Pulmonary artery endothelial cell (primary cell): ENCODE measurements around the gene HSD11B1L. TPM values are rescaled to one million over a fixed set of nuclear protein-coding genes. Genes with fewer than 3 reads are reported as not detected.
"Not testable (repeated sequence)": the region's sequence is repeated elsewhere in the genome, so short reads cannot be mapped to it uniquely, and the experiment has no call there.

Source experiments
- DNase-seq: peaks from one replicate; pipeline ENCODE4 v3.0.0-alpha.2; 2011; ENCODE audit warnings: low read depth, low spot score
- total RNA-seq: library from RNA; depleted of rRNA; stranded (reverse); fragments of >200 nt; gene quantifications from 2 replicates; pipeline ENCODE4 v1.2.3, GENCODE V29; 2014

HSD11B1L gene
- total RNA-seq, 1 donor from 2014 or later = 6.5 TPM

- no peak for DNase-seq
Measured at GRCh38 chr19:5727453-5728050, 46.7 kb downstream of the HSD11B1L start.

- DNase-seq = not testable (repeated sequence)
Measured at GRCh38 chr19:5733172-5733571, 52.3 kb downstream of the HSD11B1L start.

Other genes with a start within 250 kb of the HSD11B1L start
- not detected in 2 replicates for gene ZNRF4, start 225.6 kb upstream of the HSD11B1L start, total RNA-seq
- gene TINCR, start 113.1 kb upstream of the HSD11B1L start, total RNA-seq = 0.11 TPM in 1 of 2 replicates, not detected in the other
- gene SAFB2, start 58.3 kb upstream of the HSD11B1L start, total RNA-seq = 29.0 and 56.6 TPM in 2 replicates
- gene SAFB, start 57.9 kb upstream of the HSD11B1L start, total RNA-seq = 68.5 and 88.1 TPM in 2 replicates
- gene MICOS13, start 511 bp upstream of the HSD11B1L start, total RNA-seq = 26.1 and 60.3 TPM in 2 replicates
- gene RPL36, start 9.3 kb downstream of the HSD11B1L start, total RNA-seq = 388 and 866 TPM in 2 replicates
- 91.4 and 116 TPM in 2 replicates for gene LONP1, start 39.1 kb downstream of the HSD11B1L start, total RNA-seq
- gene CATSPERD, start 39.6 kb downstream of the HSD11B1L start, total RNA-seq = not detected in 2 replicates
- gene PRR22, start 103.7 kb downstream of the HSD11B1L start, total RNA-seq = 0.33 and 0.63 TPM in 2 replicates
- 32.3 and 41.7 TPM in 2 replicates for gene DUS3L, start 110.1 kb downstream of the HSD11B1L start, total RNA-seq
- 0.13 and 0.25 TPM in 2 replicates for gene NRTN, start 124.0 kb downstream of the HSD11B1L start, total RNA-seq
- gene FUT6, start 158.7 kb downstream of the HSD11B1L start, total RNA-seq = not detected in 2 replicates
- gene FUT3, start 170.4 kb downstream of the HSD11B1L start, total RNA-seq = not detected in 2 replicates
- not detected in 2 replicates for gene FUT5, start 189.5 kb downstream of the HSD11B1L start, total RNA-seq
- 183 and 303 TPM in 2 replicates for gene NDUFA11, start 222.8 kb downstream of the HSD11B1L start, total RNA-seq
- 3.8 and 4.4 TPM in 2 replicates for gene VMAC, start 223.8 kb downstream of the HSD11B1L start, total RNA-seq
- gene CAPS, start 233.2 kb downstream of the HSD11B1L start, total RNA-seq = 1.6 TPM in 2 replicates